Measurements from ENCODE around the gene PPP1R9B. TPM values are rescaled to one million over a fixed set of nuclear protein-coding genes. Genes with fewer than 3 reads are reported as not detected.
A peak's percentile ranks its signal among the peaks of the same experiment; 100 is the strongest.

Gene PPP1R9B
- total and polyA plus RNA-seq, 2 of the 8 experiments (the other 6 are each of a cell fraction or from before 2014, with no cell fraction given): 5.2 to 13.1 TPM

- H4K5ac ChIP-seq (ENCODE audit: insufficient read length, low read depth, low read length): no peak overlapping the region
- no peaks in the 10 kb centered on the region for H3K9me3 ChIP-seq (ENCODE audit: insufficient read depth in 2 of 2, low read depth in 1 of 2, low read length in 1 of 2)
- POLR2A ChIA-PET (ENCODE audit: partially characterized antibody): interaction anchor here (1.3 to 2.6 kb wide), 4 partner anchors 8 to 25 kb away, joined by 4 to 9 read pairs (median 7); no protein-coding TSS in a partner anchor
- H2BK120ac ChIP-seq (replicated peaks; ENCODE audit: low read depth, low read length): no peak overlapping the region
- DNase-seq (ENCODE audit: low read depth in 1 of 2, low spot score in 2 of 2) (peak in 1 of 2 experiments; percentile 50), FAIRE-seq (no peak)
- peaks cover 0 to 33% (median 16%) of the 10 kb centered on the region in 4 experiments; a peak in 6 of 7 replicates for H3K4me1 ChIP-seq (replicated peaks in 1 of 4; ENCODE audit: control insufficient read depth in 3 of 4, insufficient read depth in 4 of 4, low read length in 3 of 4)
- 0 out of 2 replicates have a peak overlapping the region, but pooled peaks have one; percentile 72 for H2BK20ac ChIP-seq (ENCODE audit: low read length)
- peaks cover 5 to 16% of the 10 kb centered on the region in 2 experiments for H4K20me1 ChIP-seq (replicated peaks in 1 of 2; ENCODE audit: control insufficient read depth in 1 of 2, insufficient read depth in 2 of 2, low read length in 2 of 2)
- H2BK5ac ChIP-seq (ENCODE audit: low read depth, low read length): no peak overlapping the region; the same call in 1 of the 2 replicates
- no peak overlapping the region for H3K4ac ChIP-seq (replicated peaks; ENCODE audit: insufficient read length, low read depth, low read length)
- peak overlapping the region; percentile 87 to 88; a peak in 3 of 4 replicates for H3K4me2 ChIP-seq (ENCODE audit: insufficient read depth in 1 of 2, low read depth in 2 of 2, low read length in 2 of 2)
- peaks cover 30% of the 10 kb centered on the region for H3K23me2 ChIP-seq (ENCODE audit: low read depth, low read length)
- no peak overlapping the region for H2AK5ac ChIP-seq (ENCODE audit: low read depth, low read length)
- H3K27me3 ChIP-seq (replicated peaks in 1 of 4; ENCODE audit: control insufficient read depth in 3 of 4, extremely low read depth in 1 of 4, insufficient read depth in 3 of 4, low read length in 3 of 4): peaks cover 2 to 17% (median 15%) of the 10 kb centered on the region in 4 experiments; a peak in 6 of 7 replicates
- H3K23ac ChIP-seq (ENCODE audit: insufficient read length): no peak overlapping the region
- no peak overlapping the region for H3K14ac ChIP-seq (ENCODE audit: insufficient read length)
- peaks cover 0 to 6% (median 0%) of the 10 kb centered on the region in 4 experiments; a peak in 1 of 8 replicates for H3K36me3 ChIP-seq (ENCODE audit: control insufficient read depth in 2 of 4, insufficient read depth in 4 of 4, low read length in 3 of 4)
- H3K9ac ChIP-seq (replicated peaks in 1 of 4; ENCODE audit: extremely low read depth in 1 of 4, low read depth in 3 of 4, low read length in 3 of 4): no peak overlapping the region
- H2BK15ac ChIP-seq (ENCODE audit: low read length): 0 out of 2 replicates have a peak overlapping the region, but pooled peaks have one; percentile 16
- H3K79me1 ChIP-seq (ENCODE audit: low read depth, low read length): peaks cover 8% of the 10 kb centered on the region
- H2BK12ac ChIP-seq (ENCODE audit: low read depth, low read length): no peak overlapping the region
- H4K91ac ChIP-seq (replicated peaks; ENCODE audit: insufficient read length, low read length): no peak overlapping the region
- H4K8ac ChIP-seq (ENCODE audit: extremely low read depth, insufficient read depth, low read length): no peak overlapping the region
- CTCF ChIA-PET (ENCODE audit: partially characterized antibody): interaction anchor here (0.6 to 21.5 kb wide), 15 partner anchors 10 to 198 kb away, joined by 3 to 299 read pairs (median 5); partner anchors contain the start of genes COL1A1, SAMD14 and SGCA
- peak overlapping the region in 3 of 4 experiments; percentile 30 to 64 (median 36); a peak in 5 of 8 replicates for H3K4me3 ChIP-seq (ENCODE audit: extremely low read depth in 1 of 4, insufficient read depth in 2 of 4, low read depth in 3 of 4, low read length in 4 of 4)
- H3K27ac ChIP-seq (ENCODE audit: low read depth, low read length): no peak overlapping the region
- no peak overlapping the region for H2AFZ ChIP-seq (ENCODE audit: low read length)
- H3K18ac ChIP-seq (ENCODE audit: extremely low read depth, low read length): peak overlapping the region; percentile 48
- no peaks in the 10 kb centered on the region; a peak in 1 of 4 replicates for H3K79me2 ChIP-seq (ENCODE audit: control insufficient read depth in 1 of 2, insufficient read depth in 2 of 2, low read length in 2 of 2)
- H3K56ac ChIP-seq (replicated peaks; ENCODE audit: insufficient read length, low read depth, low read length): no peak overlapping the region
- 60% methylated on average over 5 of the region's 5 CpGs; no CpG with 5 or more reads in 1 of the 2 experiments for WGBS, 2 experiments (ENCODE audit: extremely low coverage in 1 of 2, insufficient coverage in 1 of 2, insufficient read length in 1 of 2, insufficient replicate concordance in 2 of 2, low coverage in 1 of 2, low lambda C conversion rate in 2 of 2, missing lambda C conversion rate in 1 of 2)
- no peak for TF ChIP-seq KDM5A (IDR thresholded peaks at IDR 0.05; ENCODE audit: low read length)
- TF ChIP-seq TAF7 (optimal IDR thresholded peaks at IDR 0.05; ENCODE audit: borderline replicate concordance, low read depth, low read length): no peak
These were observed 2.6 kb downstream of the PPP1R9B start for GRCh38 chr17:50147841-50148225.
